T-helper 2 cell treated with Interferon-gamma antibody and Interleukin-4, amounts not matched to agents 100 ng/mL and 5 ng/mL, for 36 hours (primary cell): Measurements from ENCODE around the gene SMAD6. TPM values are rescaled to one million over a fixed set of nuclear protein-coding genes. Genes with fewer than 3 reads are reported as not detected.

Source experiments
- intact Hi-C: fragments of 100-400 bp; cut with micrococcal nuclease; formaldehyde crosslinking; loops from one replicate; pipeline ENCODE4 v1.15.1; 2023
- total RNA-seq: library from RNA; stranded (reverse); gene quantifications from 2 replicates; pipeline ENCODE4 v1.2.3, GENCODE V29; 2022

Gene SMAD6
- total RNA-seq, 1 donor from 2014 or later, result 0.59 TPM

GRCh38 chr15:66719471-66719870 lies 17.4 kb downstream of the SMAD6 start:
- intact Hi-C loops, result no loop called here

GRCh38 chr15:66720206-66721010 lies 18.4 kb downstream of the SMAD6 start:
- intact Hi-C loops, result no loop called here

- intact Hi-C loops, result no loop called here
Measured at GRCh38 chr15:66721020-66721419, 19.0 kb downstream of the SMAD6 start.

GRCh38 chr15:66721501-66721937 lies 19.5 kb downstream of the SMAD6 start:
- intact Hi-C loops, result no loop called here

GRCh38 chr15:66721954-66722353 lies 19.9 kb downstream of the SMAD6 start:
- intact Hi-C loops, result no loop called here

- intact Hi-C loops, result no loop called here
Measured at GRCh38 chr15:66722757-66723540, 20.9 kb downstream of the SMAD6 start.

- intact Hi-C loops, result no loop called here
Measured at GRCh38 chr15:66723826-66724731, 22.0 kb downstream of the SMAD6 start.

- intact Hi-C loops, result no loop called here
Measured at GRCh38 chr15:66724732-66725463, 22.9 kb downstream of the SMAD6 start.

- intact Hi-C loops, result no loop called here
Measured at GRCh38 chr15:66725464-66725785, 23.4 kb downstream of the SMAD6 start.

- intact Hi-C loops, result no loop called here
Measured at GRCh38 chr15:66726386-66726785, 24.4 kb downstream of the SMAD6 start.

GRCh38 chr15:66729331-66729951 lies 27.4 kb downstream of the SMAD6 start:
- intact Hi-C loops, result no loop called here

GRCh38 chr15:66730168-66731021 lies 28.4 kb downstream of the SMAD6 start:
- intact Hi-C loops, result no loop called here

- intact Hi-C loops, result no loop called here
Measured at GRCh38 chr15:66733976-66734375, 31.9 kb downstream of the SMAD6 start.

GRCh38 chr15:66734961-66735908 lies 33.2 kb downstream of the SMAD6 start:
- intact Hi-C loops, result no loop called here

GRCh38 chr15:66735909-66736305 lies 33.9 kb downstream of the SMAD6 start:
- intact Hi-C loops, result no loop called here

GRCh38 chr15:66737243-66738010 lies 35.4 kb downstream of the SMAD6 start:
- intact Hi-C loops, result no loop called here

GRCh38 chr15:66738116-66738515 lies 36.1 kb downstream of the SMAD6 start:
- intact Hi-C loops, result no loop called here

- intact Hi-C loops, result no loop called here
Measured at GRCh38 chr15:66738595-66738994, 36.6 kb downstream of the SMAD6 start.
